NCI-H82 (cell line): ENCODE data around the gene STK16.
"Not testable (repeated sequence)": the region's sequence is repeated elsewhere in the genome, so short reads cannot be mapped to it uniquely, and the experiment has no call there.

ENCODE experiments used
- DNase-seq: peaks from one replicate; lab custom pipeline; 2025; lab: John Stamatoyannopoulos, UW

The STK16 gene

DNA sequence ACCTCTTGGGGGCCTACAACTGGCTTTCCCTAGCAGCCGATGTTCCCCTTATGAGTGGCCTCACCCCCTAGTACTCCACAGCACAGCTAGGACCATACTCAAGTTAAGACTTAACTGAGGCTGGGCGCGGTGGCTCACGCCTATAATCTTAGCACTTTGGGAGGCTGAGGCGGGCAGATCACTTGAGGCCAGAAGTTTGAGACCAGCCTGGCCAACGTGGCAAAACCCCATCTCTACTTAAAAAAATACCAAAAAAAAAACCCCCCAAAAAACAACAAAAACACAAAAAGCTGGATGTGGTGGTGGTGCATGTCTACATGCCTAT lies 41.8 kb downstream of the STK16 start:
- DNase-seq: not testable (repeated sequence)

DNA sequence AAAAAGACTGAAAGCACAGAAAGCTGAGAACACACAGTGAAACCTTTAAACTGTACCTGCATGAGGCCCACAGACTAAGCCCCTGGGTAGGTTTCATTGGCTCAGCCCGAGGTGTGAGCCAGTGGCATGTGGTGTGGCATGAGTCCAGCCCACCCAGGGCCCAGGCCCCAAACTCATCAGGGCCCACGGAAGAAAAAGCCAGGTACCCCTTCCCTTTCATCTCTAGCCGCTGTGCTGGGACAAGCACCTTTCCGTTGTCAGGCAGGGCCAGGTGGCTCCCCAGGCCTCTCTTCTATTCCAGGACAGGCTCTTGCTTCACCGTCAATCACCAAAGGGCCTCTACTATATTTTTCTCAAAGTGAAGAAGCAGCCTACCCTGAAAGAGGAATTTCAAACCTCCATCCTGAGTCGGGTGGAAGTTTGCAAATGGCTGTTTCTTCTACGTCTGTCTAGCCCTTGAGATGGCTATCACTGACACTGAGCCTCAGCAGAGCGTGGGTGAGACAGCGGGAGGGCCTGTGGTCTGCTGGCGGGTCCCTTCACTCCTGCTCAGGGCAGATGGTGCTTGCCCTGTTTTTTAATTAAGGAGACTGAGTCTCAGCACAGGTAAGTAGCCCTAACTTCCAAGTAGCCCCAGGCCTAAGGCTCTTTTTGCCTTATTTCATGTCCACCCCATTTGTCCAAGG lies 42.4 kb downstream of the STK16 start:
- DNase-seq: no peak

DNA sequence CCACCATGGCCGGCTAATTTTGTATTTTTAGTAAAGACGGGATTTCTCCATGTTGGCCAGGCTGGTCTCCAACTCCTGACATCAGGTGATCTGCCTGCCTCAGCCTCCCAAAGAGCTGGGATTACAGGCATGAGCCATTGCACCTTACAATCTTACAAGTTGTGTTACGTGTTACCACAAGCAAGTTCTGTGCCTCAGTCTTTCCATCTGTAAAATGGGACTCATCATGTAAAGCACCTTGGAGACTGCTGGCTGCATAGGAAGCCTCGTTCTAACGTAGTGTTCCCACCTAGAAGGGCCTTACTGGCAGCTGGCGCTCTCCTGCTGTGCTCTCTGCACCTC lies 43.9 kb downstream of the STK16 start:
- DNase-seq: no peak

DNA sequence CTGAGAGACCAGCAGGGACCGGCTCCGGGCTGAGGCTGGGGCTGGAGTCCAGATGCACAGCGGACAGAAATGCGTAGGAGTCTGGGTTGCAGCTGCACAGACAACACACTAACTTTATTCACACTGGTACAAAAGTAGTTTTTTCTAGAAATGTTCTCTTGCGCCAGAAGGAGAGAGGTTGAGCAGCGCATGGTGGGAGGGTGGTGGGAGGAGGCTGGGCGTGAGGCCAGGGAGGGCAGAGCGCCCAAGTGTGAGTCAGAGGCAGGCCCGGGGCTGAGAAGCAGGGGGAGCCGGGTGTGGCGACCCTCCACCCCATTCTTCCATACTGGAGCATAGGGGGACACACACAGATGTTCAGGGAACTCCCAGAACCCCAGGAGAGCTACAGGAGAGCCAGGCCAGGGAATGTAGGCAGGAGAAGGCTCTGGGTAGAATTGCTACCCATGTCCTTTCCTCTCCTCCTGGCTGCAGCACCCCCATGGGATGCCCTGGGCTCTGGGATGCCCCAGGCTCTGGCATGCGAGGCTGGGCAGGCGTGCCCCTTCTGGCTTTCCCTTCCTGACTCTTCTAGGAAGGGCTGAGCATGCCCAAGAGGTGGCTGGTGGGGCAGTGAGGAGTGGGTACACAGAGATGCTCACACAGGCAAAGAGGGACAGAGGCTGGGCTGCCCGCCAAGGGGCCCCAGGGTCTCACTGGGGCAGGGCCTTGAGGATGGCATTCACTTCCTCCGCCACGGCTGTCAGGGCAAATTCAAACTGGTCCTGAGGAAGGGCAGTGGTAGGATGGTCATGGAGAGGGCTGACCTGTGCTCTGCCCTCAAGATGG lies 44.5 kb downstream of the STK16 start:
- DNase-seq: no peak

DNA sequence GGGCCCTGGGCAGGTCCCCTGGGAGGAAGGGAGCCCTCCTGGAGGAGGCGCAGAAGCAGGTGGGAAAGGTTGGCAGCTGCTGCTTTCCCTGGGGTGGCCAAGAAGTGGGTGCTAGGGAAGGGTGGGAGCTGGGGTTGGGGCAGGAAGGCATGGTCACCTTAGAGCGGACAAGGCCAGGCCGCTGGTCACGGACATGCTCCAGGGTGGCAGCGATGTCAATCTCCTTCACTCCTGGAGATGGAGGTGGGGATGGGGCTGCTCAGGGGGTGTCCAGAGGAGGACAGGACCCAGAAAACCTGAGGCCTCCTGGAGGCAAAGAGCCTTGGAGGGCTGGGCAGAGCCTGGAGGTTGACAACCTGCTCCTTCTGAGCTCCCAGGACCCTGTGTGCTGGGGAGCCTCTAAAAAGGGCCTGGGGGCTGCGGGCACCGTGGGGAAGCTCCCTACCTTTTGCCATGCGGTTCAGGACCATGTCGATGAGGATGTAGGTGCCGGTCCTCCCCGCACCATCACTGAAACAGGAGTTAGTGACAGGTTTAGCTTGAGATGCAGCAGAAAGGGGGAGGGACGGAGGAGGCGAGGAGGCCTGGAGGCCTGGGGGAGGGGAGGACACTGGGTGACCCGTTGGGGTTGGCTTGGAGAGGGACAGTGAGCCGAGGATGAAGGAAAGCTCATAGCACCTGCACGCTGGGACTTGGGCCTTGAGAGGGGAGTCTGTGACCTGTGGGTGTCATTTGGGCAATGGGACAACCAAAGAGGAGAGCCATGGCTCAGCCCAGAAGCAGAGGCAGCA lies 45.3 kb downstream of the STK16 start:
- no peak for DNase-seq

DNA sequence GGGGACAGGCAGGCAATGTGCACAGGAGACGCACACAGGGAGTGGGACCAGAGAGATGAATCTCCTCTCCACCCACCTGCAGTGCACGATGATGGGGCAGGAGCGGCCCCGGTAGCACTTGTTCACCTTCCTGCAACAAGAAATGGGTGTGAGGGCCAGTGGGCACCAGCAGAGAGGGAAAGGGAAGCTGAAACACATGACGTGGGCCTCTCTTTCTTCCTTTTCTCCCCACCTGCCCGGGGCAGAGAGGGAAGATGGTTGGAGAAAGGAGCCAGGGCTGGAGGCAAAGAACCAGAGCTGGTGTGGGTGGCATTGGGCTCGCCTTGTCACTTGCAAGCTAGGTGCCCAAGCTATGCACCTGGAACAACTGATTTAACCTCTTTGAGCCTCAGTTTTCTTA lies 46.1 kb downstream of the STK16 start:
- DNase-seq: no peak

DNA sequence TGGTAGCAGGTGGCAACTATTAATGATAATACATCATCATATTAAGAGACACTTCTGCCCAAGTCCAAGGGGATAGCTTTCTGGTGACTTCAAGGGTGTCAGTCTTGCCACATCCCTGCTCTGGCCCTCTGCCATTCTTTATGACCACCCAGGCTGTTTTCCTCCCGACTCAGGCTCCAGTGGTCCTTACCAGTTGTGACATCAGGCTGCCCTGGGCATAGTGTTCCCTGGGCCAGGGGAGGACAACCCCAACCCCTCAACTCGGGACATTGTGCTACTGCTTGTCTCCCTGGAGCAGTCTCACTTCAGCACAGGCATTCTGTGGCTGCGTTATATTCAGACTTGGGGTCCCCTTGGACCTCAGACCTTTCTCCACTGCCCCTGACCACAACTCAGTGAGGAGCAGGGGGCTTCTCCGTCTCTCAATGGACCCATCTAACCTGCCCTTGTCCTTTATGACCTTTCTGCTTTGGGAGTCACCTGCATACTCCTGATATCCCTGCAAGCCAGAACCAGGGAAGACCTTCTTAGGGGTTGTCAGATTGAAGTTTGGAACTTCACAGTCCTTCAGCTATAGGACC lies 46.7 kb downstream of the STK16 start:
- DNase-seq: no peak

DNA sequence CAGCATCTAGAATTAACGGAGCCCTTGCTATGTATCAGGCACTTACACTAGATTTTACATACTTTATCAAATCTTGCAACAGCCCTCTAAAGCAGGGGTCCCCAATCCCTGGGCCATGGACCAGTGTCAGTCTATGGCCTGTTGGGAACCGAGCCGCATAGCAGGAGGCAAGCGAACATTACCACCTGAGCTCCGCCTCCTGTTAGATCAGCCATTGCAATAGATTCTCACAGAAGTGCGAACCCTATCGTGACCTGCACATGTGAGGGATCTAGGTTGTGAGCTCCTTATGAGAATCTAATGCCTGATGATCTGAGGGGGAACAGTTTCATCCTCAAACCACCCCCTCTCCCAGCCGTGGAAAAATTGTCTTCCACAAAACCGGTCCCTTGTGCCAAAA lies 47.3 kb downstream of the STK16 start:
- DNase-seq: no peak

DNA sequence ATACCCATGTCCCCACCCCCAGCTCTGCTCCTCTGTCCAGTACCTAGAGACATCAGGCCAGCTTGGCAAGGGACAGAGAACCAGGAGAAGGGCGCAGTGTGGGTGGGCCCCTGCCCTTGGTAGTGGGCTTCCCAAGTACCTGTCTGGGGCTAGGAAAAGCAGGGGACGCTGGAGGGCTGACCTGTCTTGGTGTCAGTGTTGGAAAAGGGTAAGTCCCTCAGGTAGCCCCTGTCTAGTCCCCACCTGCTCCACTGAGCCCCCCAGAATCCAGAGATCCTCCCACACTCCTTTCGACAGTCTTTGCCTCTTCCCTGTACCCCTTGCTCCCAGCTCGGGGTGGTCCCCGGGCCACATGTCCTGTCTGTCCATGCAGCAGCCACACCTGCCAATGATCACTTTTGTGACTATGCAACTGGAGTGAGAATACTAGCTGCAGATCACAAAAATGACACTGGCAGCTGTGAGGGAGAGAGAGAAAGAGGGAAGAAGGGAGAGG lies 48.5 kb downstream of the STK16 start:
- DNase-seq: no peak

DNA sequence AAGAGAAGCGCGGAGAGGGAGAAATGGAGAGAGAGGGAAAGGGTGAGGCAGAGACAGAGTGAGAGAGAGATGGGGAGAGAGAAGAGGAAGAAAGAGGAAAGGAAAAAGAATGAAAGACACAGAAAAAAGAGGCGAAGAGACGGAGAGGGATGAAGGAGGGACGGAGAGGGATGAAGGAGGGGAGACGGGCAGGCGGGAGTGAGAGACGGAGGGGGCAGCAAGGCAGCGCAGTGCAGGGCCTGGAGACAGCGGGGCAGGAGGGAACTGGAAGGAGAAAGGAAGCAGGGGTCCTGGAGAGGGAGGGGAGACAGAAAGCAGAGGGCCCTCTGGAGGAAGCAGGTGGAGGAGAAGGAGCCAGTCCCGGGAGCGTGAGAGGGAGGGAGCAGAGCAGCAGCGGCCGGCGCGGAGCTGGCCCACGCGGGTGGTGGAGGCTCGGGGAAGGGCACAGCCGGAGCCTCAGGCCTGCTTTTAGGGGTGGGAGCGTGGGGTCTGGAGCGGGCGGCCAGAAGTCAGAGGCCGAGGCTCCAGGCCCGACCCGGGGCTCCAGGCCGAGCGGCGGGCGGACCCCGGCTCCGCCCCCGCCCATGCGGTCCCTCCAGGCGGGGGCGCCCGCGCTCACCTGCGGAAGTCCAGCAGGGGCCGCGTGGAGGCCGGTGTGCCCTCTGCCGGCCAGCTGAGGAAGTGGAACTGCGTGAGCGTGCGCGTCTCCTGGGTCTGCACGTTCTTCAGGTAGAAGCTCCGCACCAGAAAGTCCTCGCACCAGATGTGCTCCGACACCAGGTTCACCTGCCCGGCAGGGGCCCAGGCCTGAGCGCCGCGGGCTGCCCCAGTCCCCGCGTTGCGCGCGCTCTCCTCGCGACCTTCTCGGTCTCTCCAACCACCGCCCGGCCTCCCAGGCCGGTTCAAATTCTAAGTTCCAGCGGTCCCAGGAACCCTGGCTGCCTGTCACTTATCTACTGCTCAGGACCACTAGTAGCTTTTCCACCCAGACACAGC lies 49.4 kb downstream of the STK16 start:
- DNase-seq: peak; percentile 88

DNA sequence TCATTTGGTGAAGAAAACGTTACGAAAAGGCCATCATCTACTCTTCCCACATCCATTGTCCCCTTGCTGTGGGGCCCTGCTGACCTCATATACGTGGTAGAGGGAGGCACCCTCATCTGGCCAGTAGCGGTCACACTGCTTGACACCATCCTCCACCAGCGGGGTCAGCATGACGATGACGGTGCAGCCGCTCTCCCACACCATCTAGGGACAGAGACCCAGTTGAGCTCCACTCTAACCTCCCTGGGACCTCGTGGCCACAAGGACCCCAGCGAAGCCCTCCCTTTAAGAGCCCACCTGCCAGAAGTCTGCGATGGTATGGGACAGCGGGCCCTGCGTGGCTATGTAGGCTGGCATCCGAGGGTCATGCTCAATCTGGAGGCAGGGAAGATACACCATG lies 50.9 kb downstream of the STK16 start:
- DNase-seq: no peak

DNA sequence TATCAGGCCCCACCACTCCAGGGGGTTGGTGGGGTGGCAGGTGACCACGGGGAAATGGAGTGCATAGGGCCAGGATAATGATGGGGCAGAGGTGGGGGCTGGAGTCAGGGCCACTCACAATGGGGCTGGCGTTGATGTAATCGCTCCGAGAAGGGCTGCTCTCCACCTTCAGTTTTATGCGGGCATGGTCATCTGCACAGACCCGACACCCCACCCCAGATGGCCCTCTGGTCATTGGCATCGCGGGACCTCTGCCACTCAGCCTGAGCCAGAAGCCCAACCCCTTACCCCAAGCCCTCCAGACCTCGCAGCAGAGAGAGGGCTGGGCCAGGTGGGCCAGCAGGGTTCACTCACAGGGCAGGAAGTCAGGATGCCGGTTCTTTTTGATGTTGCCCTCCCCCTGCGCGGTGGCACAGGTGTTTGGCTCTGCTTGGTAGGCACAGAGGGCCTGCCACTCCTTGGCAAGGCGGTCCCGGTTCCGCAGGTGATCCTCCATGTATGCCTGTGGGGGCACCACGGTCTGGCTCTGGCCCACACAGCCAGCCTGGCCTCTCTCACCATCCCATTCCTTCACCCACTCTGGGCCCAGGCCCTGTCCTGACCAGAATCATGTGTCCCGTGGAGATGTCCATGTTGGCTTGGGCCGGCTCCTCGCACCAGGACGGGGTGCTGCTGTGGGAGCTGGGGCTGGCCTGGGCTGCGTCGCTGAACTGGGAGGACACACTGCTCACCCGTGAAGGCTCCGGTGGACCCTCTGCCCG lies 51.5 kb downstream of the STK16 start:
- no peak for DNase-seq

DNA sequence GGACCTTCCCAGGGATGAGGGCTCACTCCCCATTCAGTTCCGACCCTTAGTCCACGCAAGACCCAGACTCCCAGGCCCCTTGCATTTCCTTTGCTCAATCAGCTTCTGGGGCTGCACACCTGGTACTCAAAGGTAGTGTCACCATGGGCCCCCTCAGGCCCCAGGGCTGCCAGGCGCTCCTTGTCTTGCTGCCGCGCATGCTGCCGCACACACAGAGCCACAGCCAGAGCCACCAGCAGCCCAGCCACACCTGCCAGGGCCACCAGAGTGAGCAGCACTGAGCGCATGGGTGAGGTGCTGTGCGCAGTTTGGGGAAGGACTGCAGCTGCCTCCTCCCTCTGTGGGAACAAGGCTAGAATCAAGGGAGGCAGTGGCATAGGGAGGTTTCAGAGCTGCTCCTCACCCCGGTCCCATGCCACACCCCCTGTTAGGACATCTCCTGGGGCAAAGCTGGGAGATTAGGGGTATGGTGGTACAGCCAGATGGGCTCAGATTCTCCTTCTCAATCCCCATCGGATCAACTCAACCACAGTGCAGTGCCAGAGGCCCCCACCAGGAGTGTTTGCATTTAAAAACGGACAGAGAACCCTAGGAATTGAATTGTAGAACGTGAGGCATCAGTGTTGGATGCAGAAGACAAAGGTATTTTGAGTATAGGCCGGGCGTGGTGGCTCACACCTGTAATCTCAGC lies 52.6 kb downstream of the STK16 start:
- DNase-seq: peak; percentile 51

DNA sequence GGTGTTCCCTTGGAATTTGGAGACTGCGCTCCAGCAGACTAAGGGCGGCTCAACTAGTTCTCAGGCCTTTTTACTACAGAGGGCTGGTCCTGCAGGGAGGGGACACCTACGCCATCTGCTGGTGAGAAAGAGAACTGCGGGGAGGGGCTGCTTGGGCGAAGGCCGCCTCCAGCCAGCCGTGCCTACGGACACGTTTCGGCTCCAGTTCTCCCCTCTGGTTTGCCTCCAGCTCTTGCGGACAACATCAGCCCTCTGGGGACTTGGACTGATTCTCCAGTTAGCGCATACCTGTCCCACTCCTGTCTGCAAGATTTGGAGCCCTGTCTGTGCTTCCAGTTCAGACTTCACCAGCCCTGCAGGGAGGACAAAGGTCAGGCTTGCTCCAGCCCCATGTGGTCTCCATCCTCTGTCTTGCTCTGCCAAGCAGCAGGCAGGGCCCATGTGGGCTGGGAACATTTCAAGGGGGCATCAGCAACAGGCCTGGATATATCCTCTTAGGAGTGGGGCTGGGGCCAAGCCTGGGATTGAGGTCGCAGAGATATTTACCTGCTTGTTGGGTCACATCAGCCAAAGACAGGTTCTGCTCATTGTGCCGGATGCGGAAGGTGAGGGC lies 53.6 kb downstream of the STK16 start:
- peak; percentile 84 for DNase-seq

DNA sequence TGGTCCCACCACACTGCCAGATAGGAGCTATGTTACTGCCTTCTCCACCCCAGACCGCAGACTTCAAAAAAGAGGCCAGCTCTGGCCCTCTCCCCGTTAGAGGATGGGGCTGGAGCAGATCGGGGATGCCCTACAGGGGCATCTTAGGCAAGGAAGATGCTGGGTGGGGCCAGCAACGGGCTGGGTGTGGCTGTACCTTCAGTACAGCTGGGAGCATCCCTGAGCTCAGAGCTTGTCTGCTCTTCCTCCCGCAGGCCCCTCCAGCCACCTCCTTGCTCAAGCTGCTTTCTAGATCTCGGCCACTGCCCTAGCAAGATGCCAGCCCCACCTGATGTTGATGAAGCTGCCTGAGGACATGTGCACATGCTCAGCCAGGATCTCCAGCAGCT lies 54.1 kb downstream of the STK16 start:
- DNase-seq: no peak
